Glomerular visceral epithelial cell (primary cell): Measurements from ENCODE around the gene PLCL1.
"Not testable (repeated sequence)": the region's sequence is repeated elsewhere in the genome, so short reads cannot be mapped to it uniquely, and the experiment has no call there.

ENCODE experiments used
- DNase-seq: peaks from one replicate; pipeline ENCODE4 v3.0.0-alpha.2; 2016; ENCODE audit errors: extremely low spot score

Gene PLCL1

DNA sequence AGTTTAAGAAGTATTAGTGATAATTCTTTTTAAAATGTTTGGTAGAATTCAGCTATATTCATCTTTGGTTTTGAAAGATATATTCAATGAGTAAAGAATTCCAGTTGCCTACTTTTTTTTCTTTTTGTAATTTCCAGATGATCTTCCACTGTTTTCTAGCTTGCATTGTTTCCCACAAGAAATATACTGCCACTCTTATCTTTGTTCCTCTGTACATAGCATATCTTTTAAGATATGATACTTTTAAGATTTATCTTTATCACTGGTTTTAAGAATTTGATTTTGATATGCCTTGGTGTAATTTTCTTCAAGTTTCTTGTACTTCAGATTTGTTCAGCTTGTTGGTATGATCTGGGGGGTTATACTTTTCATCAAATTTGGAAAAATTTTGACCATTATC is 374.4 kb downstream of the PLCL1 start:
- DNase-seq: no peak

DNA sequence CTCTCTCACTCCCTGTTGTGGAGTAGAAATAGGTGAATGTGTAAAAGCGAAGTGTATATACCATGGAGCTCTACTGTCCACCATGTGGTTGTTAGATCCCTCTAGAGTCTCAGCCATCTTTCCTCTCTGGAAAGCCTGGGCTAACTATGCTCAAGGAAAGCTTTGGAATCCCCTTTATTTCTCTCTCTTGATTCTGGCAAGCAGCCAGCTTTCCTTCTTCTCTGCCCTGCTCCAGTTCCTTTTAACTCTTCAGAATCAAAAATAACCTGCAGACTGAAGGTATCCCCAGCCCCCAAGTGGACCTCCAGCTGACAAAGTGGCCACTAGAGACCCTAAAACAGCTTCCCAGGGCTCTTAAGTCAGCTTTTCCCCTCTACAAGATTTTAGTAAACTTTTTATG is 381.9 kb downstream of the PLCL1 start:
- no peak for DNase-seq

DNA sequence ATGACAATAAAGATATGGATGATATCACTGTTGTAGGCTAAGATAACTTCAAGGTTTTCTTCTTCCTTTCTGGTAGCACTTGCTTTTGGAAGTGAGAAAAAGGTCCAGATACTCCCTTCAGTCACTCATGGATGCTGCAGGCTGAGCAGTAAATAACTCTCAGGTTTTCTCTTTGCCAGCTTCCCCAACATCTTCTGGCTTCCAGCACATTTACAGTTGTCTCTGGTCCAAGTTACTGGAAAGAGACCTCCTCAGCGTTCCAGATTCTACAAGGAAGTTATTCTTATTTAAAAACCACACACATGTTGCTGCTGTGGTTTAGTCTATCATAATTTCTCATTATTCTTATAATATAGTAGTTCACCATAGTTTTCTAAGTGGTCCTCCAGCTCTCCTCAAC is 383.4 kb downstream of the PLCL1 start:
- DNase-seq: no peak

DNA sequence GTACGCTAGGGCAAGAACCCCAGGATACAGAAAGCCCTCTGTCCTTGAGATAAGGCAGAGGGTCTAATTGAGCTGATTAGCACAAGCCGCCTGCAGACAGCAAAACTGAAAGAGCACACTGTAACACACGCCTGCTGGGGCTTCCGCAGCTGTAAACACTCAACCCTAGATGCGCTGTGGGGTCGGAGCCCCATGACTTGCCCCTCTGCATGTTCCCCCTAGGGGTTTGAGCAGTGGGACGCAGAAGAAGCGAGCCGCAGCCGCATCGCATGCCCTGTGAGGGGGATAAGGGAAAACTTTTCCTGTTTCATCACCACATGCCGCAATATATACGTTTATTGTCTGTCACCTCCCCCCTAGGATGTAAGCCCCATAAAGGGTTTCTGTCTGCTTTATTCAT is 384.6 kb downstream of the PLCL1 start:
- DNase-seq: no peak

DNA sequence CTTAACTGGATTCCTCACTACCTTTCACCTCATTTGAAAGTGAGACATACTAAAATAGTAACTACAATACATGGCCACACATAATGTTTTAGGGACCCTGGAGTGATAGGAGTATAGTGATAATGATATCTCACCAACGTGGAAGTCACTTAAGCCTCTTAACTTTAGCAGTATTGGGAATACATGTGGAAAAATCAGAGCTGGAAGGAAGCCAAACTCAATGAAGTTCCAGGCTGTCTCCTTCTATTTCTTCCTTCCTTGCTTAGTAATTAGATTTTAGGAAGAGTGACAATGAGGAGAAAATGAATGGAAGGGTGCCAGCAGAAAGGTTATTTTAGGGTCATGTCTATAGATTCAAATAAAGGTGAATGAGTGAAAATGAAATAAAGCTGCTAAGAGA is 387.3 kb downstream of the PLCL1 start:
- DNase-seq: no peak

DNA sequence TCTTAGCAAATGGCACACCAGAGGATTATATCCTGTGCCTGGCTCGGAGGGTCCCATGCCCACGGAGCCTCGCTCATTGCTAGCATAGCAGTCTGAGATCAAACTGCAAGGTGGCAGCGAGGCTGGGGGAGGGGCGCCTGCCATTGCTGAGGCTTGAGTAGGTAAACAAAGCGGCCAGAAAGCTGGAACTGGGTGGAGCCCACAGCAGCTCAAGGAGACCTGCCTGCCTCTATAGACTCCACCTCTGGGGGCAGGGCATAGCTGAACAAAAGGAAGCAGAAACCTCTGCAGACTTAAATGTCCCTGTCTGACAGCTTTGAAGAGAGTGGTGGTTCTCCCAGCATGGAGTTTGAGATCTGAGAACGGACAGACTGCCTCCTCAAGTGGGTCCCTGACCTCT is 392.2 kb downstream of the PLCL1 start:
- DNase-seq: not testable (repeated sequence)
